IPS DF 19.7 (cell line): ENCODE results near the gene FAM83F.
"Not testable (repeated sequence)": the region's sequence is repeated elsewhere in the genome, so short reads cannot be mapped to it uniquely, and the experiment has no call there.

Experiments
- DNase-seq: peaks from one replicate; pipeline ENCODE4 v3.0.0-alpha.2; 2013; ENCODE audit warnings: low read depth, low spot score

Gene FAM83F

DNA sequence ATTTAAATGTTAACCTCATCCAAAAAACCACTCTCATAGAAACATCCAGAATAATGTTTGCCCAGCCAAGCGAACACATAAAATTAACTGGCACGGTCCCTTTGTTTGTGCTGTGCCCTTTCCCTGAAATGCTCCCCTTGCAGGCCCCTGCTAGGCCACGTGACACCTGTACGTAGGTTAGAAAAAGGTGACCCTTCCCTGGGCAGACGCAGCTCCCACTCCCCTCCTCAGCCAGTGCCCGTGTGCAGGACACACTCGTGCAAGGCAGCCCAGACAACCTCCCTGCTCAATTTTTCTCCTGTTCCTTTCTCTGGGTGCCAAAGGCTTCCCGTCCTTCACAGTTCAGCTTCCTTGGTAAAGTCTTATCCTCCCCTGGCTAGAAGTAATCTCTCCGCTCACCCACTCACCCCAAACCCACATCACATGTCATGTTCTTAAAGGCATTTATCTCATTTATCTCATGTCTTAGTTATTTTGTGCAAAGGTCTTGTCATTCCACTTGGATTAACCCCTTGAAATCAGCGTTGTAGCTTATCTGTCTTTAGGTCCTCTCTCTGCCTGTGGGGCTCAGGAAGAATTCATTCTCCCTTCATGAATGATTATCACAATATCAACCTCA is 20.7 kb downstream of the FAM83F start:
- DNase-seq, result no peak

GRCh38 chr22:40018051-40018450 is 23.3 kb downstream of the FAM83F start:
- DNase-seq, result no peak

DNA sequence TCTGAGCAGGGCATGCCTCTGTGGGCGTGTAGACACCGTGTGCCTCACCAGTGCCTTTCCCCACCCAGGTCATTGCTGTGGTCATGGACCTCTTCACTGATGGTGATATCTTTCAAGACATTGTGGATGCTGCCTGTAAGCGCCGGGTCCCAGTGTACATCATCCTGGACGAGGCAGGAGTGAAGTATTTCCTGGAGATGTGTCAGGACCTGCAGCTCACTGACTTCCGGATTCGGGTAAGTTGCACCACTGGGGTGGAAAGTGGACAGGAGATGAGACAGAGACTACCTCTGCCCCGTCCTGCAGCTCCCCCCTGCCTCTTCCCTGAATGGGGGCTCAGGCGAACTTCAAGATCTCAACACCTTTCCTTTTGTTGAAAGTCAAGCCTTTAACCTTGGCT is 24.3 kb downstream of the FAM83F start:
- no peak for DNase-seq

DNA sequence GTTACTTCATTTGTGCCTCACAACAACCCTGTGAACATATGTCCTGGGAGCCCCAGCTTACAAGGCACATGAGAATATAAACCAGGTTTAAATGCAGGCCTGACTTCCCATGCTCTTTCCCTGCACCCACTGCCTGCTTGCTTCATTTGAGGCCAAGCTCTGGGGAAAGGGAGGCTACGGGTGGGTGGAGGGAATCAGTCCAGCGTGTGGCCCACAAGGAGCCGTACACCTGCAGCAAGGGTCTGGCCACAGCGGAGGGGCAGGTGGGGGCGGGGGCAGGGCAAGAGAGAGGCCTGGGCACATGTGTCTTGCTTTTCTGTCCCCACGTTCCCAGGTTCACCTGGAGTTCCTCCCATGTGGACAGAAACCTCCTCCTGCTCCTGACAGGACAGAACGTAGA is 26.2 kb downstream of the FAM83F start:
- no peak for DNase-seq

- DNase-seq, result no peak
Measured at GRCh38 chr22:40021401-40022000, 26.7 kb downstream of the FAM83F start.

DNA sequence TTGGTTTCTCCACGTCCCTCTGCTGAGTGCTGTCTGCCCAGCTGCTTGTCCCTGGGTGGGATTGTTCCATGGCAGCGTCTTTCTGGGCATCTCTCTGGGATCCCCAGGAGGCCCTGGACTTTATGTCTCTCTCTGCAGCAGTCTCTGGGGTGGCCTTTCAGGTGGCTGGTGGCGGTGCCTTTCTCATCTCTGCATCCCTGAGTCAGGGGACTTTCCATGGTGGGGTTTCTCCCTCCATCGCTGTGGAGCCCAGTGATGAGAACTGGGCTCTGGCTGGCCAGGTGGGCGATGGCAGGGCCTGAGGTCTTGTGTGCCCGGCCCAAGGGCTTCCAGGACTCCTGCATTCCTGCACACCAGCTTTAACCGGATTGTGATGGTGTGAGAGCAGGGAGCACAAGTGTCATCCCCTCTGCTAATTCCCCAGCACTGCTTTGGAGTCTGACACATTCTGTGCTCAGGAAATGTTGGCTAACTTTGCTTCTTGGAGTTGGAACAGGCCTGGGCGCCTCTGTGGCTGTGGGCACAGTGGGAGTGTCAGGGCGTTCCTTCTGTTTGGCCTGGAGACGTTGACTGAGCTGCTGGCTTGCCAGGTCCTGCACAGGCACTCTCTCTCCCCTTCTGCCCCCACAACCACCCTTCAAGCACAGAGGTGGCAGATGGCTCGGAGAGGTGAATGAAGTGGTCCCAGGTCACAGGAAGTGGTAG is 27.9 kb downstream of the FAM83F start:
- DNase-seq, result no peak

- DNase-seq, result no peak
Measured at GRCh38 chr22:40023341-40023841, 28.6 kb downstream of the FAM83F start.

DNA sequence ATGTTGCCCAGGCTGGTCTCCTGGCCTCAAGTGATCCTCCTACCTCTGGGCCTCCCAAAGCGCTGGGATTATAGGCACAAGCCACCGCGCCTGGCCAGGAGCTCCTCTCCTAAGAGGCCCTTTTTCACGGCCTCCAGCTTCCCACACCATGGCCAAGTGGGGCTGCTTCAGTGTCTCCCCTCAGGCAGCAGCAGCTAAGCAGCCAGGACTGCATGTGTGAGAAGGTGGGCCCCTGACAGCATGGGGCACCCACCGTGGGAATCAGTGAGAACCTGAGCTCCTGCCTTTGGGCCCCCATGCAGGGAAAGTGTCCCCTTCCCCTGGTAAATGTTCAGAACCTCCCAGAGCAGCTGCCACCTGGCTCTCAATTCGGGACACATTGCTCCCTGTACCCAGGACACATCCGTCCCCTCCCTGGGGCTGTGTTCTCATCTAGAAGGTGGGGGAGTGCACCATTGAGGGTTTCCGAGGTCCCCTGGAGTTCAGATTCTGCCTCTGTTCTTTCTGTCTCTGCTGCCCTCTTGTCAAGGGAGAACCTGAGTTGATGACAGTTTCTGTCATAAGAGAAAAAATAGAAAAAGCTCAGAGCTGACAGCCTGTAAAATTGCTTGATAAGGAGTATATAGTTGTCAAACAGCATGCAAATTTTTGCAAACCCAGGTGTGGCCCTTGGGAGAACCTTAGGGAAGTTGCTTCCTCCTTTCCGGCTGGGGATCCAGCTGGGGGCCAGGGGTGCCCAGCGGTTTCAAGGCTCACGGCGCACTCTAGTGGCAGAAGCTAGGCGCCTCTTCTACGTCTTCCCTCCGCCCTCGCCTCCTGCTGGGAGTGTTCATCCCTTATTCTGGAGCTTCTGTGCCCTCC is 29.7 kb downstream of the FAM83F start:
- no peak for DNase-seq

DNA sequence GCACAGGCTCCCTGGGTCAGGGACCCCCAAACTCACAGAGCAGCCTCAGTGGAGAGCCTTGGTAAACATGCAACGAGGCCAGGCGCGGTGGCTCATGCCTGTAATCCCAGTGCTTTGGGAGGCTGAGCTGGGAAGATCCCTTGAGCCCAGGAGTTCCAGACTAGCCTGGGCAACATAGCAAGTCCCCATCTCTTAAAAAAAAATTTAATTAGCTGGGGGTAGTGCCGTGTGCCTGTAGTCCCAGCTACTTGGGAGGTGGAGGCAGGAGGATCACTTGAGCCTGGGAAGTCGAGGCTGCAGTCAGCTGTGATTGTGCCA is 30.3 kb downstream of the FAM83F start:
- not testable (repeated sequence) for DNase-seq

DNA sequence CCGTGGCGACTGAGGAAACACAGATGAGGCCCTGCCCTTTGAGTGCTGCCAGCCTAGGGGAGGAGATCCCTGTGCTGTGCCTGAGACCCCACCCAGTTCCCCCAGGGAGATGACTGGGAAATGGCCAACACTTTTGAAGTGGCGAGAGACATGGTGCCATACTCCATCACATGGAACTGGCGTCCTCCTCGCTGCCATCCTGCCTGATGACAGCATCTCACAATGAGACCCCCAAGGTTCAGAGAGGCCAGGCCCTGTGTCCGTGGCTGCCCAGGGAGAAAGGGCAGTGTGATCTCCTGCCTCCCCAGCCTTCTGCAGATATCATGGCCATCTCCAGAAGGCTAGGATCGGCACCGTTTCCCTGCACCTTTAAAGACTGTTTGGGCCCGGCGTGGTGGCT is 31.1 kb downstream of the FAM83F start:
- DNase-seq, result no peak

GRCh38 chr22:40026641-40027040 is 31.9 kb downstream of the FAM83F start:
- DNase-seq, result no peak

GRCh38 chr22:40027191-40028097 is 32.7 kb downstream of the FAM83F start:
- DNase-seq, result no peak

GRCh38 chr22:40028098-40028425 is 33.3 kb downstream of the FAM83F start:
- DNase-seq, result no peak

DNA sequence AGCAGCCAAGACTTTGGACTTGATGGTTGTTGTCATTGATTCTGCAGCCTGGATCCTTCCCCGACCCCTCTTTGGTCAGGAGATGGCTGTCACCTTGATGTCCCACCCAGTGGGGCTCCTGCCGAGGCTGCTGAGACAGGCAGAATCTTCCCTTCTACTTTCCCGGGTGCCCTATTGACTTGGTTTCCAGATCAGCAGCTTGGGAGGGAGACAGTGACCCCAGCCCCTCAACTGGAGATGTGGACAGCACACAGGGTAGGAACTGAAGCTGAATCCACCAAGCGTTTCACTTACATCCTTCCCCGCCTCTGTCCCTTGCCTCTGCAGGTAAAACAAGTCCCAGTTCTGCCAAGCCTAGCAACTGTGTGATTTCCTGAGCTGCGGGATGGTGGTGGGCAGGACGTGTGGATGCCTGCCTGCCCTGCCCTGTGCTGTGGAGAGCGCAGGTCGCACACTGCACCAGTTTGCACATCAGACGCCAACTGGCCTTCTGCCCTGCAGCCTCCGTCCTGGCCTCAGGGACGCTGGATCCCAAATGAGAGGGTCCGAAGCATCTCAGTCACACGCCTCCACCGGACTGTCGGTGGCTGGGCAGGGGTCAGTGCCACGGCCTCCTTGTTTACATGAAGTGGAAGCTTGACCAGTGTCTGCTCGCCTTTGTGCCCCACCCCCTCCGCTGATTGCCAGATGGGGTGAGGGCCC is 34.6 kb downstream of the FAM83F start:
- DNase-seq, result no peak

DNA sequence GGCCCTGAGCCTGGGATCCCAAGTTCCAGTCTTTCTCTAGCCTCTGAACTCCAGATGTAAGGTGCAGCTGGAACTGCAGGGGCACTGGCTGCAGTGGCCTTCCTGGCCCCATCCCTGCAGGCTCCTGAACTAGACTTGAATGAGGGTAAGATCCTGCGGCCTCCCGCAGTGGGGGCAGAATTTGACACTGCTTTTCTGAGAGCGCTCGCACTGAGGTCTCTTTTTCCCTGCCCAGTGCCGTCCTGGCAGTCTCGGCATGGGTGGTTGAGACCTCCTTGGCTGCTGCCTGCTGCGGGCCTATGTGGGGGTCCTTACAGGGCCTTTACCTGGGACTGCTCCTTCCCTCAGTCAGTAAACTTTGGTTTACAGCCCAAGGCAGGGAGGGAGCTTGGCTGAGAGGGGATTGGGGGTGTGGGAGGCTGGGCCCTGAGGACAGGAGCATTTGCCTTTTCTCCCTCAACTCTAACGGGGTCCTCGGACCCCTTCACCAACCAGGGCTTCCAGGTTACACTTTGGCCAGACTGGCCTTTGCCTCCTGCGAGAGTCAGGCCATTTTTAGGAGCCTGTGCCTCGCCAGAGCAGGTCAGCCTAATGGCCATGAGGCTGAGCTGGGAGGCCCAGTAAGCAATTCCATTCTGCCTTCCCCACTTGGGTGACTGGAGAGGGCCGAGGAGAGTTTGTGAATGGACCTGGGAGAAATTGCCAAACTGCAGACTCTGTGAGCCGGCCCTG is 35.4 kb downstream of the FAM83F start:
- DNase-seq, result no peak

- no peak for DNase-seq
Measured at GRCh38 chr22:40030758-40031095, 36.0 kb downstream of the FAM83F start.

- no peak for DNase-seq
Measured at GRCh38 chr22:40031766-40032470, 37.2 kb downstream of the FAM83F start.

DNA sequence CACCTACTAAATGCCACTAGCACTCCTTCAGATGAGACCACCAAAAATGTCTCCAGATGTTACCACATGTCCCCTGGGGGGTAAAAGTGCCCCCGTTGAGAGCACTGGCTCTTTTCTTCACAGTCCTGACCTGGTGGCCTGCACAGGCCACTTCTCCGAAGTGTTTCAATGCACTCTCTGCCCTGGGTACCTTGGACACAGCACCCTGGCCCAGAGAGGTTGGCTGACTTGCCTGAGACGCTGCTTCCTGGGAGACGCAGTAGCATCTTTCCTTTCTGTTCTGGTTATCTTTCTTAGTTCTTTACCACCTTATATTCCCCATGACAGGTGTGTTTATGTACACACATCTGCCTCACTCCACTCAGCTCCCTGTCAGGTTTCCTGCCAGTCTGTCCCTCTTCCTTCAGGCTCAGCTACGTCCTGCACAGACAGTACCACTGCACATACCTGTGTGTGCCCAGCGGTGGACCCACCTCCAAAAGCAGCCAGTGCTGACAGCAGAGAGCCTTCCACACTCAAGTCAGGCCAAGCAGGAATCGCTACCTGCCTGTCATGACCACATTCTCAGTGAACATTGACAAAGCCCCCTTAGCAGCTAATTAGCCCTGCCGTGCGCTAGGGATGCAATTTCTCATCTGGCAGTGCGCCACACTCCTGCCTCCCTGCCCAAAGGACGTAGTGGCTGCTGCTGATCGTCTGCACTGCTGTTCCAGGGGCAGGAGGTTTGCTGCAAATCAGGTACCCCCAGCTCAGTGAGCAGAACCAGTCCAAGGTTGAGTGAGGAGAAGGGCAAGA is 39.0 kb downstream of the FAM83F start:
- no peak for DNase-seq

- no peak for DNase-seq
Measured at GRCh38 chr22:40035351-40035750, 40.6 kb downstream of the FAM83F start.
